Transverse colon (tissue), 4 donors: ENCODE results near the gene CYP19A1. TPM values are rescaled to one million over a fixed set of nuclear protein-coding genes. Genes with fewer than 3 reads are reported as not detected.

Experiments
- DNase-seq: peaks from one replicate; pipeline ENCODE4 v3.0.0-alpha.2; 2019
- H3K27ac ChIP-seq, 4 donors: fragments of 200-600 bp; sonication (generic); 2 replicates each; pipeline ENCODE4 v1.5.1; 2016 to 2018; ENCODE audit warnings: inconsistent platforms in 4 of 4
- H3K27me3 ChIP-seq: fragments of 200-600 bp; sonication (generic); 2 replicates; pipeline ENCODE4 v1.5.1; 2017; ENCODE audit warnings: inconsistent platforms
- H3K36me3 ChIP-seq, 4 donors: fragments of 200-600 bp; sonication (generic); 2 replicates each; pipeline ENCODE4 v1.5.1; 2017 to 2019; ENCODE audit warnings: inconsistent platforms in 4 of 4
- H3K4me1 ChIP-seq, 4 donors: fragments of 200-600 bp; sonication (generic); 2 replicates each; pipeline ENCODE4 v1.5.1; 2017 to 2020; ENCODE audit warnings: inconsistent platforms in 4 of 4
- H3K4me3 ChIP-seq, 4 donors: fragments of 200-600 bp; sonication (generic); 1 replicate in 1 of 4; 2 replicates in 3 of 4; pipeline versions ENCODE4 v1.5.1 to v1.6.1; 2017 to 2019; ENCODE audit warnings: inconsistent platforms in 4 of 4
- H3K9me3 ChIP-seq, 2 donors: fragments of 200-600 bp; sonication (generic); 2 replicates each; pipeline ENCODE4 v1.5.1; 2017 to 2019; ENCODE audit warnings: inconsistent platforms in 2 of 2
- EP300 ChIP-seq: sonication (generic); formaldehyde crosslinking; IDR thresholded peaks from one replicate; pipeline ENCODE4 v1.6.1; 2017; ENCODE audit warnings: antibody characterized with exemption, low read depth
- POLR2A ChIP-seq: fragments of 450-650 bp; IDR thresholded peaks from one replicate; pipeline ENCODE4 v1.6.1; 2016; ENCODE audit warnings: antibody characterized with exemption, mild to moderate bottlenecking, moderate library complexity
- POLR2AphosphoS5 ChIP-seq, 3 donors: sonication (generic); formaldehyde crosslinking; IDR thresholded peaks; one replicate each; pipeline ENCODE4 v1.6.1; 2016; ENCODE audit warnings: antibody characterized with exemption in 3 of 3
- WGBS, 2 donors: methylation state at CpG; one replicate each; pipeline ENCODE4 v1.1.5; 2018; ENCODE audit warnings: low coverage in 1 of 2; 5-methylcytosine and 5-hydroxymethylcytosine counted together
- in situ Hi-C, 4 donors: fragments of 200-750 bp; cut with MboI; loops; one replicate each; pipeline versions ENCODE4 v1.15.0 to v1.15.1; 2017; ENCODE audit warnings: low sequenced_read_pairs in 3 of 4, low pct_ligation_motif_present in 1 of 4, low pct_unique_long_range_greater_than_20kb in 1 of 4
- intact Hi-C: fragments of 100-400 bp; cut with DNase I; formaldehyde crosslinking; loops from one replicate; pipeline ENCODE4 v1.15.1; 2023; ENCODE audit warnings: low total_unique reads
- total RNA-seq, 4 donors: library from RNA; depleted of rRNA; stranded (reverse); fragments of >200 nt; gene quantifications; one replicate each; pipeline ENCODE4 v1.1.0, GENCODE V29; 2016
- TF ChIP-seq, protein P1 (sequence below), 5 experiments: fragments of 200-600 bp in 3 of 5; fragments of 450-650 bp in 2 of 5; sonication (generic) in 3 of 5; IDR thresholded peaks; 1 replicate in 2 of 5; 2 replicates in 3 of 5; pipeline ENCODE4 v1.5.1; 2016 to 2017; ENCODE audit warnings: antibody characterized with exemption in 5 of 5, inconsistent platforms in 3 of 5, mild to moderate bottlenecking in 2 of 5, moderate library complexity in 1 of 5

Gene CYP19A1
- total RNA-seq, 4 donors from 2014 or later: not detected

DNA sequence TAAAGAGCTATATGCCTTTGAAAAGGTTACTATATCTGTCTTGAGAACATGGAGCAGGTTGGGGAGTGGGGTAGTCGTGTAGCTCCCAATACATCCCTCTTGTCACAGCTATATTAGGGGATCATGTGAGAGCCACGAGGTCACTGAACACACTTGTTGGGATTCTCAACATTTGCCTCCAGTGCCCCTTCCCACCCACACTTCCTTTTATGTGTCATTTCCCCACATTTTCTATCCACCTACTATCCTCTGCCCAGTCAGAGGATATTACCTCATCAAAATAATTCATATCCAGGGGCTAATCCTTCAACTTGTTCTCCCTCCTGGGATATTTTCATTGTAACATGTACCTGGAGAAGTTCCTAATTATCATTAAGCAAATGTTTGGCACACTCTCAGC lies 85.0 kb downstream of the CYP19A1 start:
- in situ Hi-C loops: loop anchor here in 1 of 4 donors (25.0 kb wide), 1 partner anchor 134 kb away; no protein-coding TSS in a partner anchor
- WGBS, 2 donors: 66 to 69% methylated on average over 2 of the region's 2 CpGs
- no peak for DNase-seq
- H3K4me3 ChIP-seq: no peak overlapping the region
- no peaks in the 10 kb centered on the region for H3K36me3 ChIP-seq
- no peaks in the 10 kb centered on the region for H3K27me3 ChIP-seq
- TF ChIP-seq POLR2A (no peak), POLR2AphosphoS5 (IDR thresholded peaks at IDR 0.05) (no peak), EP300 (no peak)
- TF ChIP-seq, protein P1, sequence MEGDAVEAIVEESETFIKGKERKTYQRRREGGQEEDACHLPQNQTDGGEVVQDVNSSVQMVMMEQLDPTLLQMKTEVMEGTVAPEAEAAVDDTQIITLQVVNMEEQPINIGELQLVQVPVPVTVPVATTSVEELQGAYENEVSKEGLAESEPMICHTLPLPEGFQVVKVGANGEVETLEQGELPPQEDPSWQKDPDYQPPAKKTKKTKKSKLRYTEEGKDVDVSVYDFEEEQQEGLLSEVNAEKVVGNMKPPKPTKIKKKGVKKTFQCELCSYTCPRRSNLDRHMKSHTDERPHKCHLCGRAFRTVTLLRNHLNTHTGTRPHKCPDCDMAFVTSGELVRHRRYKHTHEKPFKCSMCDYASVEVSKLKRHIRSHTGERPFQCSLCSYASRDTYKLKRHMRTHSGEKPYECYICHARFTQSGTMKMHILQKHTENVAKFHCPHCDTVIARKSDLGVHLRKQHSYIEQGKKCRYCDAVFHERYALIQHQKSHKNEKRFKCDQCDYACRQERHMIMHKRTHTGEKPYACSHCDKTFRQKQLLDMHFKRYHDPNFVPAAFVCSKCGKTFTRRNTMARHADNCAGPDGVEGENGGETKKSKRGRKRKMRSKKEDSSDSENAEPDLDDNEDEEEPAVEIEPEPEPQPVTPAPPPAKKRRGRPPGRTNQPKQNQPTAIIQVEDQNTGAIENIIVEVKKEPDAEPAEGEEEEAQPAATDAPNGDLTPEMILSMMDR (IDR thresholded peaks at IDR 0.05): no peak
- no peaks in the 10 kb centered on the region for H3K9me3 ChIP-seq
- no peak overlapping the region for H3K27ac ChIP-seq
- intact Hi-C loops: no loop called here
- no peaks in the 10 kb centered on the region for H3K4me1 ChIP-seq

- DNase-seq: no peak
- Histone ChIP-seq H3K4me3 (no peak overlapping the region), H3K27ac (no peak overlapping the region), H3K36me3 (no peaks in the 10 kb centered on the region), H3K4me1 (no peaks in the 10 kb centered on the region), H3K9me3 (no peaks in the 10 kb centered on the region), H3K27me3 (no peaks in the 10 kb centered on the region)
- WGBS, 2 donors: 90% methylated on average over 3 of the region's 3 CpGs; no CpG with 5 or more reads in 1 of the 2 donors
- in situ Hi-C loops: loop anchor here in 1 of 4 donors (25.0 kb wide), 1 partner anchor 135 kb away; no protein-coding TSS in a partner anchor
- intact Hi-C loops: no loop called here
- no peak for TF ChIP-seq EP300
- TF ChIP-seq, protein P1 (IDR thresholded peaks at IDR 0.05): no peak
- no peak for TF ChIP-seq POLR2AphosphoS5 (IDR thresholded peaks at IDR 0.05)
- no peak for TF ChIP-seq POLR2A
Measured at GRCh38 chr15:51252671-51253070, 85.7 kb downstream of the CYP19A1 start.

DNA sequence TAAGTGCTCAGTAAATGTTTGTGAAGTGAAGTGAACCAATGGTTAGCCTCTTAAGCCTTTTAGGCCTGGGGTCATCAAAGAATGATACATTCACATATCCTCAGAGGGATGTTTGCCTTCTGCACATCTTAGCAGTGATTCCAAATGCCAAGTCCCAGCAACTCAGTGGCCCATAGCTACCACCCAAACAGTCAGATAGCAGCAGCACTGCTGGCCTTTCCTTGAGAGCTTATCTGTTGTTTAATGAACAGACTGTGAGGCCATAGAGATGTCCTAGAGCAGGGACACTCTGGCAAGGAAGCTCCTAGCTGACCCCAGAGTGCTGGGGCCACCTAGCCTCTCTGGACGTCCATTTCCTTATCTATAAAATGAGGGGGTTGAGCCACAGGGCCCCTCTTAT lies 86.8 kb downstream of the CYP19A1 start:
- DNase-seq: no peak
- intact Hi-C loops: no loop called here
- no peaks in the 10 kb centered on the region for H3K36me3 ChIP-seq
- TF ChIP-seq POLR2AphosphoS5 (IDR thresholded peaks at IDR 0.05) (no peak), EP300 (no peak), POLR2A (no peak)
- TF ChIP-seq, protein P1 (IDR thresholded peaks at IDR 0.05): no peak
- no peaks in the 10 kb centered on the region for H3K4me1 ChIP-seq
- H3K4me3 ChIP-seq: no peak overlapping the region
- in situ Hi-C loops: loop anchor here in 1 of 4 donors (25.0 kb wide), 1 partner anchor 136 kb away; no protein-coding TSS in a partner anchor
- no peaks in the 10 kb centered on the region for H3K9me3 ChIP-seq
- no peak overlapping the region for H3K27ac ChIP-seq
- WGBS, 2 donors: 42% methylated on average over 1 of the region's 1 CpG; no CpG with 5 or more reads in 1 of the 2 donors
- H3K27me3 ChIP-seq: no peaks in the 10 kb centered on the region

DNA sequence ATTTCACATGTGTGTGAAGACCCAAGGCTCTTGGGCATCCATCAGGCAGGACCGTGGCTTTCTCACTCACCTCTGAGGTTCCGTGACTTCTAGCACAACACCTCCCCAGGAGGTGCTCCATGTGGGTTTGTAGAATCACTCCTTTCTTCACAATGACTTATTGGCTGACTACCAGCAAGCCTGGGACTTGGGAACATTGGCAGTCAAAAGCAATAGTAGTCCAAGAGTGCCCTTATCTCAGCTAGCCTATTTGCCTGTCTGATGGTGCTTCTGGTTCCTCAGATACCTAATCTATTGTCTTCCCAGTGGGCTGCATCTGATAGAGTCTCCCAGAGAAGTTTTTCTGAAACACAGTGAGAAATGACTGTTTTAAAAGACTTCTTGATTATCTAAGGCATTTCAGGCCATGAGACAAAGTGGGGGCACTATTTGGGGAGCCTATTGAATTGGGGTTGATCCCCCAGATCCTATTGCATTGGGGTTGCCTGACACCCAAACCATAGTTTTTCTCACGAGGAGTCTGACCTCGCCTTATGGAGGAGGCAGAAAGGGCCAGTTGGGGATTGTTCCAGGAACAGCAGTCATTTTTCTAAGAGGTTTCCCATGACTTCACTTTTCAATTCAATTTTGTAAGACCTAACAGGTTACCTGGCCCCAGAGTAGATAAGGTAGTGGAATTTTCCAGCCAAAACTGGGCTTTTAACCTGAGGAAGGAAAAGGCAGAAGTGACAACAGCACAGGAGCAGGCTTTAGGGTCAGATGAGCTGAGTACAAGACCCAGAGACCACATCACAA lies 88.0 kb downstream of the CYP19A1 start:
- no peak for DNase-seq
- TF ChIP-seq EP300: no peak
- Histone ChIP-seq H3K27ac (no peak overlapping the region), H3K36me3 (no peaks in the 10 kb centered on the region), H3K9me3 (no peaks in the 10 kb centered on the region), H3K4me1 (no peaks in the 10 kb centered on the region), H3K4me3 (no peak overlapping the region), H3K27me3 (no peaks in the 10 kb centered on the region)
- 80 to 89% methylated on average over 1 to 4 of the region's 4 CpGs for WGBS, 2 donors
- in situ Hi-C loops: loop anchor here in 1 of 4 donors (25.0 kb wide), 1 partner anchor 137 kb away; no protein-coding TSS in a partner anchor
- intact Hi-C loops: no loop called here
